Measurements from ENCODE around the gene NR2C2AP. TPM values are rescaled to one million over a fixed set of nuclear protein-coding genes. Genes with fewer than 3 reads are reported as not detected.

The NR2C2AP gene
- total and polyA plus RNA-seq, 2 donors (not counting 3 experiments of a cell fraction or from before 2014, with no cell fraction given), result 11.9 to 17.5 TPM

DNA sequence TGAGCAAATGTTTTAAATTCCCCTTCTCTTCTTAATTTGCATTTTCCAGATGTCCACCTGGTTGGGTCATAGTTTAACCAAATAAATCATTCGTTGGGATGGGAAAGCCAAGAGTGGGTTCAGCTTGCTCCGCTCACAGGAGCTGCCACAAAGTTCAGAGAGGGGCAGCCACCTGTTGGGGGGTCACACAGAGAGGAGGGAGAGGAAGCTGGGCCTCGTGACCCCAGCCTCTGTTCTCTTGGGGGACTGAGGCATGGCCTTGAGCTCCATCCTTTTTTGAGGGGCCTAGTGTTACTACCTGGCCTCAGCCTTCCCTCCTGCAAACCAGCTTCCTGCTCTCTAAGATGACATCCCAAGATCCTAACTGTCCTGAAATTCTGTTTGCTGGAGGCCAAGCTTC, 35.6 kb downstream of the NR2C2AP start:
- Histone ChIP-seq H3K4me3 (replicated peaks in 1 of 3; ENCODE audit: insufficient read depth in 1 of 3, low read depth in 1 of 3, low read length in 3 of 3) (no peak overlapping the region), H3K4me2 (ENCODE audit: insufficient read depth, low read length) (no peak overlapping the region), H3K79me2 (ENCODE audit: control insufficient read depth, insufficient read depth, low read length) (no peaks in the 10 kb centered on the region), H3K9me3 (replicated peaks; ENCODE audit: control insufficient read depth, insufficient read depth, low read length) (no peaks in the 10 kb centered on the region), H4K20me1 (replicated peaks; ENCODE audit: control insufficient read depth, extremely low read depth, insufficient read depth, low read length) (no peaks in the 10 kb centered on the region), H2AFZ (ENCODE audit: low read depth, low read length) (no peak overlapping the region), H3K4me1 (ENCODE audit: control insufficient read depth, extremely low read depth, insufficient read depth, low read length) (peaks cover 5% of the 10 kb centered on the region), H3K9ac (replicated peaks; ENCODE audit: extremely low read depth, insufficient read depth, low read length) (no peak overlapping the region), H3K27ac (ENCODE audit: insufficient read depth, low read depth, low read length) (no peak overlapping the region), H3K9me1 (replicated peaks; ENCODE audit: control insufficient read depth, extremely low read depth, insufficient read depth, low read length) (no peaks in the 10 kb centered on the region), H3K27me3 (ENCODE audit: control insufficient read depth in 2 of 2, insufficient read depth in 2 of 2, low read length in 2 of 2) (no peaks in the 10 kb centered on the region), H3K36me3 (ENCODE audit: control insufficient read depth in 2 of 2, extremely low read depth in 1 of 2, insufficient read depth in 2 of 2, low read length in 2 of 2) (no peaks in the 10 kb centered on the region)
- dilution Hi-C loops (cut with MboI; ENCODE audit: extremely low pct_ligation_motif_present, low sequenced_read_pairs), result no loop called here
- BruUV-seq (replicated peaks), result no TSS peak
- TF ChIP-seq EZH2 (IDR thresholded peaks at IDR 0.05; ENCODE audit: borderline replicate concordance, low read depth, low read length, severe bottlenecking) (no peak), JUN (IDR thresholded peaks at IDR 0.05; ENCODE audit: borderline replicate concordance, insufficient read depth, insufficient read length, low read depth) (no peak)
- FAIRE-seq, result no peak
- intact Hi-C loops (cut with micrococcal nuclease), result no loop called here
- CTCF ChIA-PET, result interaction anchor here (1.3 to 1.4 kb wide), 2 partner anchors 9 to 11 kb away, joined by 3 to 4 read pairs; no protein-coding TSS in a partner anchor
- DNase-seq (ENCODE audit: low read depth, low spot score), result no peak
- POLR2A ChIA-PET, result interaction anchor here (0.9 kb wide), 1 partner anchor 25 kb away, joined by 5 read pairs; no protein-coding TSS in a partner anchor

DNA sequence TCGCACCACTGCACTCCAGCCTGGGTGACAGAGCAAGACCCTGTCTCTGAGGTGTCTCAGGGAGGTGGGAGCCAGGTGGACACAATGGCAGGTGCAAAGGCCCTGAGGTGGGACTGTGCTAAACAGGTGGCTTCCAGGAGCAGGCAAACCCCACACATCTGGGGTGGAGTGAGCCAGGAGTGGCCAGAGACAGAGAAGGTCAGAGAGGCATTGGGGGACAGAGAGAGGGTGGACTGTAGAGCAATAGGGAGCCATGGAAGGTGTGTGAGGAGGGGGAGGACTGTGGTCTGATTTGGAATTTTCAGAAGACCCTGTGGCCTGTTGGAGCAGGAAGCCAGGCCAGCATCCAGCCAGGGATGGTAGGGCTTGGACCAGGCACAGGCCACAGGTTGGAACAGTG, 37.8 kb downstream of the NR2C2AP start:
- dilution Hi-C loops (cut with MboI; ENCODE audit: extremely low pct_ligation_motif_present, low sequenced_read_pairs), result no loop called here
- CTCF ChIA-PET, result interaction anchor here (4.6 kb wide), 1 partner anchor 9 kb away, joined by 17 read pairs; no protein-coding TSS in a partner anchor
- Histone ChIP-seq H4K20me1 (replicated peaks; ENCODE audit: control insufficient read depth, extremely low read depth, insufficient read depth, low read length) (no peaks in the 10 kb centered on the region), H3K36me3 (ENCODE audit: control insufficient read depth in 2 of 2, extremely low read depth in 1 of 2, insufficient read depth in 2 of 2, low read length in 2 of 2) (no peaks in the 10 kb centered on the region), H3K9ac (replicated peaks; ENCODE audit: extremely low read depth, insufficient read depth, low read length) (no peak overlapping the region), H3K9me3 (replicated peaks; ENCODE audit: control insufficient read depth, insufficient read depth, low read length) (no peaks in the 10 kb centered on the region), H3K27me3 (ENCODE audit: control insufficient read depth in 2 of 2, insufficient read depth in 2 of 2, low read length in 2 of 2) (no peaks in the 10 kb centered on the region), H3K9me1 (replicated peaks; ENCODE audit: control insufficient read depth, extremely low read depth, insufficient read depth, low read length) (no peaks in the 10 kb centered on the region), H3K27ac (ENCODE audit: insufficient read depth, low read depth, low read length) (no peak overlapping the region), H3K4me3 (replicated peaks in 1 of 3; ENCODE audit: insufficient read depth in 1 of 3, low read depth in 1 of 3, low read length in 3 of 3) (no peak overlapping the region), H3K79me2 (ENCODE audit: control insufficient read depth, insufficient read depth, low read length) (no peaks in the 10 kb centered on the region), H3K4me2 (ENCODE audit: insufficient read depth, low read length) (no peak overlapping the region), H2AFZ (ENCODE audit: low read depth, low read length) (no peak overlapping the region), H3K4me1 (ENCODE audit: control insufficient read depth, extremely low read depth, insufficient read depth, low read length) (peaks cover 4% of the 10 kb centered on the region)
- TF ChIP-seq FOS (IDR thresholded peaks at IDR 0.05; ENCODE audit: borderline replicate concordance, insufficient read depth, low read length) (no peak), MYC (IDR thresholded peaks at IDR 0.05; ENCODE audit: low read depth, low read length) (no peak), EZH2 (IDR thresholded peaks at IDR 0.05; ENCODE audit: borderline replicate concordance, low read depth, low read length, severe bottlenecking) (no peak), GATA2 (IDR thresholded peaks at IDR 0.05; ENCODE audit: insufficient read depth, insufficient read length, low read depth, low read length) (no peak)
- BruUV-seq (replicated peaks), result no TSS peak
- no peak for FAIRE-seq
- no peak for DNase-seq (ENCODE audit: low read depth, low spot score)
- intact Hi-C loops (cut with micrococcal nuclease), result no loop called here
- POLR2A ChIA-PET, result no interaction called here
